Measurements from ENCODE around the gene CASR. TPM values are rescaled to one million over a fixed set of nuclear protein-coding genes. Genes with fewer than 3 reads are reported as not detected.

Gene CASR
- polyA plus RNA-seq, 1 donor = not detected

DNA sequence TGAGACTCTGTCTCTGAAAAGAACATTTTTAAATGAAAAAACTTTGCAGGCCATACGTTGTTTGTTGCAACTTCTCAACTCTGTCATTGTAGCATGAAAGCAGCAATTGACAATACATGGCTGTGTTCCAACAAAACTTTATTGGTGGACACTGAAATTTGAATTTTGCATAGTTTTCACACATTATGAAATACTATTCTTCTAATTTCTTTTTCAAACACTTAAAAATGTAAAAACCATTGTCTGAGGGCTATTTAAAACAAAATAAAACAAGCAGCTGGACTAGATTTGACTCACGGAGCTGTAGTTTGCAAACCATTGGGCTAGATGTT, 123.1 kb downstream of the CASR start:
- DNase-seq (ENCODE audit: low read depth) = no peak

DNA sequence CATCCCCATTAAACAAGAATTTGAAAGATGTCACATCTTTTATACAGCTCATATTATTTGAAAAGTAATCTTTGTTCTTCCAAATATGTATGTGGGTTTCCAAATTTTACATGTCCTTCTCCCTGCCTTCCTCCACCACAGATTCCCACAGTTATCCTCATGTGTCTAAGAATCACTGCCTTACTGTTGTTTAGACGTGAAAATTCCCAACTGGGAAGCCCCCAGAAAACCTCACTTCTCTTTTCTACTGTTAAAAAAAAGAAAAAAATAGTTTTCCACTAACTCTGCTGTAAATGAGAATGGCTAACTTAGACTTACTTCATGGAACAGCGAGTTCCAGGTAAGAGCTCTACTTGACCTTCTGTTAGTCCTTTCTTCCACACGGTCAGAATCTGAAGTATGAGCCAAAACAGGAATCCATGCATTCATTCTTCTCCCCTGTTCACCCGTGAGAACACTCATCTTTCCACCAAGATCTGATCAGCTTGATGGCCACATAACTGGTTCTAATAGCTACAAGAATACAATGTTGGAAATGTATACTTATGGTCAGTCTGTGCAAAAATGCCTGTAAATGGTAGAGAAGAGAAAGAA, 123.7 kb downstream of the CASR start:
- DNase-seq (ENCODE audit: low read depth) = no peak

DNA sequence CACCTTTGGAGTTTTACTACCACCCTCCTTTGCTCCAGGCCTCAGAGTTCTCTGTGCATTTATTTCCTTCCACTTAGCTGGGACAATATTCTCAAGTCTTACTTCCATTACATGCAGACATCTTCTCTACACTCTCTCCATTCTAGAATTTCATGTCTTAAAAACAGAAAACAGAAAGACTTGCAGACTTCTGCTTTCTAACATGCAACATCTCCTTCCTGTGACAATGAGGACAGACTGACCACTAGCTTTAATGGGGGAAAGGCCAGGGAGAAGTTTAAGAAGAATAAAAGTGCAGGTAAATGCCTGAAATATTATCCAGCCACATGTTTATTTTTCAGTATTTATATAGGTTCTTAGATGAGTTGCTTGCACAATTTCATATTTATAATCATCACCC, 124.5 kb downstream of the CASR start:
- no peak for DNase-seq (ENCODE audit: low read depth)

DNA sequence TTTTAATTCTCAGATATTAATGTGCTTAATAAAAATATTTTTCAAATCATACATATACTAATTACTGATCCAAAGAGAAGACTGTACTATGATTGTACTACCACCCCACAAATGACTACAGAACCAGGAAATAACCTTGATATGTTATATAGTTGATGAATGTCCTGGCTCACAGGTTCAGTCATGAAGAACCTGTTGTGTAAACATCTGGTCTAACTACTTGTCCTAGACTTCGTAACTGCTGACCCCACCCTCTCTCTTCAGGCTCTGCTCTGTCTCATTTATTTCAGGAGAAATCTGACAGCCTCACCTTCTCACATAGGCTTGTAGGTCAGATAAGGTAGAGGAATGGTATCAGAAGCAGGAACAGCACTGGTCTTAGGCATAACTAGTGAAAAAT, 126.9 kb downstream of the CASR start:
- no peak for DNase-seq (ENCODE audit: low read depth)

DNA sequence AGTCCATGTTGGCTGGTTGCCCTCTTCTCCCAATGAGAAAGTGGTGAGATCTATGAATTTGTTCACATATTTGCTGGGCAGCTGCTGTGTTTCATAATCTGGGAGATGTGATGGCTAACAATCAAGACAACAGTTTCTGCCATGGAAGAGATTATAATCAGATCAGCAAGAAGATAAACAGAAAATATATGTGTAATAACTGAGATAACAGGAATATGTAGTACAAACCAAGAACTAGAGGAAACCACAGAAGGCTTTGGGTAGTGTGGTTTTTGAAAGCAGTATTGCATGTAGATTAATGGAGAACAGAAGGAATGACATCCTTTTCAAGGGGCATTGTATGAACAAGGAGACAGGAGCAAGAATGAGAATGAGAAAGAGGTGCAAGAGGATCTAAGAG, 129.4 kb downstream of the CASR start:
- DNase-seq (ENCODE audit: low read depth) = no peak

DNA sequence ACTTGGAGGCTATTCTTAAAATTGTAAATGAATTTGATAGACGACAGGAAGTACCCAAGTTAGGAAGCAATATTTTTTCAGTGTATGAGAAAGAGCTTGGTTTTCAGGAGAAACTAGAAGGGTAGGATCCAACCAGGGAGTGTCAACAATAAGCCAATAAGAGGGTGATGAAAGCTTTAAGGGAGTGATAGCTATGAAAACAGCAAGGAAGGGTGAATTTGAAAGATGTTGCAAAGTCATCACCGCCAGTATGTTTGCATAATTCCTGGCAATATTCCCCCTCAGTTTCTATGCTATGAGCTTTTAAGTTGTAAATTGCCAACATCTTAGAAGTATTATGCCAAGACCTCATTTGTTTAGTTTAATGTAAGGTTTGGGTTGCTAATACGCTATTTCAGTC, 129.8 kb downstream of the CASR start:
- no peak for DNase-seq (ENCODE audit: low read depth)

DNA sequence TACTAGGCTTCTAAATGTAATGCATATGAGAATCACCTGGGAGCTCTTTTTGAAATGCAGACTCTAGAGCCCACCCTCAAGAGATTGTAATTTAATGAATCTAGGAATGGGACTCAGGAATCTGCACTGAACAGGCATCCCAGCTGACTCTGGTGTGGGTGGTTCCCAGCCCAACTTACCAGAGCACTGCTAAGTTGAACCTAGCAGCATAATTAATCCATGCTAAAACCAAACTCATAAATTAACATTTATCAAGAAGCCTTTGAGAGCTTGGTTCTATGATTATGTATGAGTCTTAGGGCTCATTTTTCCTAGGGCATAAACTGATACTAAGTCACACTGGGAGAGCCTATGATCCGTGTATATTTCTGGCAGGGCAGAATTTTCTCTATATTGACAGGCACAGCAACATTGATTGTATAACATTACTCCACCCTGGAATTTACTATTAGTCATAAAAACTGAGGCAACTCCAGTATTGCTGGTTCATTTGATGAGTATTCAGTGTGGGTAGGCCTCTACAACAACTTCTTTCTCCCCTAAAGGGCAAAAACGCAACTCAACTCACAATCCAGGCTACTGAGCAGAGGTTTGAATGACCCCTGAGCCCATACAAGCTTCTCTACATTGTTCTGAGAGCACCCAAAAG, 130.9 kb downstream of the CASR start:
- DNase-seq (ENCODE audit: low read depth) = no peak

DNA sequence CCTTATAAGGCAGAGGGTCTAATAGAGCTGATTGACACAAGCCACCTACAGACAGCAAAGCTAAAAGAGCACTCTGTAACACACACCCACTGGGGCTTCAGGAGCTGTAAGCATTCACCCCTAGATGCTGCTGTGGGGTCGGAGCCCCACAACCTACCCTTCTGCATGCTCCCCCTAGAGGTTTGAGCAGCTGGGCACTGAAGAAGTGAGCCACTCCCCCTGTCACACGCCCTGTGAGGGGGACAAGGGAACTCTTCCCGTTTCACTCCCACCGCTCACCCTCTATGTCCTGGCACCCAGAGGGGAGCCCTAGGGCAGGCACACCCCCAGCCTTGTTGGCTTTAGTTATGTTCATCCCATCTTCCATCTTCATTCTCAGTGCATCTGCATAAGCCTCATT, 132.2 kb downstream of the CASR start:
- no peak for DNase-seq (ENCODE audit: low read depth)

DNA sequence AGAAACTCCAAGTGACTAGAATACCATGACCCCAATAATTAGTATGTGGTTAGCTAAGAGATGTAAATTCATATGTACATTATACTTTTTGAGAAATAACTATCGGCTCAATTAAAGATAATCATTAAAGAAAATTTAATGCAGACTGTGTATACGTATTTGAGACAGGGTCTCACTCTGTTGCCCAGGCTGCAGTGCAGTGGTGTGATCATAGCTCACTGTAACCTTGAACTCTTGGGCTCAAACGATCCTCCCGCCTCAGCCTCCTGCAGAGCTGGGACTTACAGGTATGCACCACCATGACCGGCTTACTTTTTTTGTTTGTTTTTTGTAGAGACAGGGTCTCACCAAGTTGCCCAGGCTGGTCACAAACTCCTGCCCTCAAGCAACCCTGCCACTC, 132.9 kb downstream of the CASR start:
- no peak for DNase-seq (ENCODE audit: low read depth)

DNA sequence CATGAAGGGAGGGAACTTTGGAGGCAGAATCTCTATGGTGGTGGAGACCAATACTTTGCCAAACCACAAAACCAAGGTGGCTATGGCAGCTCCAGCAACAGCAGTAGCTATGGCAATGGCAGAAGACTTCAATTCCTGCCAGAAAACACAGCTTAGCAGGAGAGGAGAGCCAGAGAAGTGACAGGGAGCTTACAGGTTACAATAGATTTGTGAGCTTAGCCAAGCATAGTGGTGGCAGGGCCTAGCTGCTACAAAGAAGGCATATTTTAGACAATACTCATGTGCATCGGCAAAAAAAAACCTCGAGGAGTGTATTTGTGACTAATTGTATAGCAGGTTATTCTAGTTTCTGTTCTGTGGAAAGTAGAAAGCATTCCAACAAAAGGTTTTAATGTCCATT, 135.2 kb downstream of the CASR start:
- no peak for DNase-seq (ENCODE audit: low read depth)

DNA sequence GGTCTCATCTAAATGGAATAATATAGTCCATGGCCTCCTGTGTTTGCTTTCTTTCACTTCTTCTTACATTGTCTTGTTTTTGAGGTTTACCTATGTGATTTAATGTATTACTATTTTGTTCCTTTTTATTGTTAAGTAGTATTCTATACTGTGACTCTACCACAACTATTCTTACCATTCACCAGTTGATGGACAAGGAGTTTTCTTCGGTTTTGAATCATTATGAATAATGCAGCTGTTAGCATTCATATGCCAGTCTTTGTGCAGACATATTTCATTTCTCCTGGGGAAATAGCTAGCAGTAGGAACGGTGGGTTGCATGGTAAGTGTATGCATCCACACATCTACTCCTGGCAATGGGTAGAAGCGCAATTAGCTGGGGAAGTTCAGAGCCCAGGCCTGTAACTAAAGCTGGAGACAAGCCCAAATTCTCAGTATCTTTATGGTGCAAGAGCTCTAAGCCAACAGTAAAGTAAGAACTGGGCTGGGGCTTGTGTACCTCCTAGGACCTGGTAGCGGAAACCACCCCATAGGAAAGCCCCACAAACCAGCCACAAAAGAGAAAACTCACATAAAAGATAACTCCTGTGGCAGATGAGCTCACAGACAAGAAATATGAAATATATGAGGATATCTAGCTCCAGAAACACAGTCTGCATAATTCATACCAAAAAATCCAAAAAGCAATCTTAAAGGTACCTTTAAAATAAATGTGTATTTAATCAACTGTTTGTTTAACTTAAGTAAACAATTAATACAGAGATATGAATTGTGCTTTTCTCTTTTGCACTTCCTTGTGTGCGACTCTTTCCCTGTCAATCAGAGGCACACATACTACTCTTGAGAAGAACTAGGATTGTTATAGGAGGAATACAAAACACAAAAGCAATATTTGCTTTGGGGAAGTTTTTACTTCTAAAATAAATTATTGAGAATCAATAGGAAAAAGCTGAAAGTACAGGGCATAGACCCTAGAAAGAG, 138.9 kb downstream of the CASR start:
- DNase-seq (ENCODE audit: low read depth) = no peak

DNA sequence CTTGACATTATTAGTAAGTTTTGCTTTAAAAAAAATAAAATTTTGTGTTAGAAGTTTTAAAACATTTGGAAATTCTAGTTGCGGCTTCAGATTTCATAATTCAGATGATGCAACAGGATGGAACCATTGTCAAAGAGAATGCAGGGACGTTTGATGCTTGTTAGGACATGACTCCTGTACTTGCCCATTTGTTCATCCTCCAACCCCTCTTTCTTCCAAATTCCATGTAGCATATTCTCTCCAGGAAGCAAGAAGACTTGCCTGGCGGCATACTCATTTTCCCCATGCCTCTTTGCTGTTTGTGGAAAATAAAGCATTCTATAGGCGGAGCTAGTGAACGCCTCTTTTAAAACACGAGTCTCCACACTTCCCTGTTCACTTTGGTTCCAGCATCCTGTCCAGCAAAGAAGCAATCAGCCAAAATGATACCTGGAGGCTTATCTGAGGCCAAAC, 141.4 kb downstream of the CASR start, which contains the start of gene CSTA:
TSS of gene CSTA (plus strand) at position 378 of the 453 bp plus-strand sequence. CDS start at position 423, 45 bp downstream.
- DNase-seq (ENCODE audit: low read depth) = no peak

DNA sequence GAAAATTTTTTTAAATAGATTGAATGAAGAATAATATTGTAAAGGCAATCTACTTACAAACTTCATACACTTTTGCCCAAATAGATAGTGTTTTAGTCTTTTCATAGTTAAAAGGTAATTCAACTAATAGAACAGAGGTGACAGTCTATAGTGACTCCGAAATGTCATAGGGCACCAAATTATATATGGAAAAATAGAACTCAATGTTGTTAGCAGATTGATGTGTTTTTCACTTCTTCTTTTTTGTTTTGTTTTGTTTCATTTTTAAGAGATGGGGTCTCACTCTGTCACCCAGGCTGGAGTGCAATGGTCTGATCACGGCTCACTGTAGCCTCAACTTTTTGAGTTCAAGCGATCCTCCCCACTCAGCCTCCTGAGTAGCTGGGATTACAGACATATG, 142.3 kb downstream of the CASR start:
- no peak for DNase-seq (ENCODE audit: low read depth)

DNA sequence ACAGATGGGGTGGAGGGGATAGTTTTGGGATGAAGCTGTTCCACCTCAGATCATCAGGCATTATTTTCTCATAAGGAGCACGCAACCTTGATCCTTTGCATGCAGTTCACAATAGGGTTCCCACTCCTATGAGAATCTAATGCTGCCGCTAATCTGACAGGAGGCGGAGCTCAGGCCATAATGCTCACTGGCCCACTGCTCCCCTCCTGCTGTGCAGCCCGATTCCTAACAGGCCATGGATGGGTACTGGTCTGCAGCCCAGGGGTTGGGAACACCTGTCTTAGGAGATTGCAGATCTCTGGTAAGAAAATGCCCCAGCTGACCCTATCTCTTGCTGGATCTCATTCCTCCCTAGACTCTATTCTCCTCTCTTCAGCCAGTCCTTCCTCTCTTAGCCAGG, 148.4 kb downstream of the CASR start:
- no peak for DNase-seq (ENCODE audit: low read depth)

DNA sequence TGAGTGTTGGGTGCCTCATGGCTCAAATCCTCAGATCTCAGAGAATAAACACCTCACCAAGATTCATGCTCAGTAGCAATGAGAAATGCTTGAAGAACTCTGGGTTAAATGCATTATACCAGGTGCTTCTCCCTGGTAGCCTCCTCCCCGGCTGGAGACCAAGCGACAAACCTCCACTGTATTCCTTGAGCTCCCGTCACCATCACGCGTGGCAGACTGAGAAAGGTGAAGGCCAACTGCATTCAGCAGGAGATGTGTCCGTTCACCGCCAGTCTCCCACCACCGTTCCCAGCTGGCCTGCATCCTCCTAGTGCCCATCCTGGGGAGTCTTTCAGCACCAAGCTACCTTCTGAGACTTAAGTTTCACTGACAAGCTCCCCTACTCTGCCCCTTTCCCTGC, 149.1 kb downstream of the CASR start:
- no peak for DNase-seq (ENCODE audit: low read depth)

Other genes starting within 250 kb of the CASR start
- 0.35 TPM for gene ILDR1, start 161.4 kb upstream of the CASR start, polyA plus RNA-seq (ENCODE audit: insufficient read length)
- gene CD86, start 128.3 kb upstream of the CASR start, polyA plus RNA-seq (ENCODE audit: insufficient read length) = 1.5 TPM
- 0.25 TPM for gene CSTA, start 141.6 kb downstream of the CASR start, polyA plus RNA-seq (ENCODE audit: insufficient read length)
- gene MIX23, start 199.6 kb downstream of the CASR start, polyA plus RNA-seq (ENCODE audit: insufficient read length) = 28.7 TPM
- gene FAM162A, start 200.5 kb downstream of the CASR start, polyA plus RNA-seq (ENCODE audit: insufficient read length) = 35.6 TPM
- 3.9 TPM for gene WDR5B, start 232.4 kb downstream of the CASR start, polyA plus RNA-seq (ENCODE audit: insufficient read length)